ENCODE data around the gene BDP1.

BDP1 gene

GRCh38 chr5:71589903-71590302, 134.5 kb downstream of the BDP1 start:
- no peak overlapping the region for H3K4me3 ChIP-seq (ENCODE audit: low read depth, low read length)
- no peak for DNase-seq (ENCODE audit: low read depth)
- no peak for TF ChIP-seq CTCF (IDR thresholded peaks at IDR 0.05; ENCODE audit: low read depth, low read length)

GRCh38 chr5:71591100-71591499, 135.6 kb downstream of the BDP1 start:
- no peak overlapping the region for H3K4me3 ChIP-seq (ENCODE audit: low read depth, low read length)
- TF ChIP-seq CTCF (IDR thresholded peaks at IDR 0.05; ENCODE audit: low read depth, low read length) (no peak), MAX (IDR thresholded peaks at IDR 0.05; ENCODE audit: low read depth, low read length) (no peak), MYC (IDR thresholded peaks at IDR 0.05; ENCODE audit: low read depth, low read length) (no peak), POLR2A (IDR thresholded peaks at IDR 0.05; ENCODE audit: extremely low read depth, insufficient read length) (no peak)
- DNase-seq (ENCODE audit: low read depth) = no peak

GRCh38 chr5:71596169-71596568, 140.7 kb downstream of the BDP1 start:
- TF ChIP-seq MAX (IDR thresholded peaks at IDR 0.05; ENCODE audit: low read depth, low read length) (no peak), CTCF (IDR thresholded peaks at IDR 0.05; ENCODE audit: low read depth, low read length) (no peak), POLR2A (IDR thresholded peaks at IDR 0.05; ENCODE audit: extremely low read depth, insufficient read length) (no peak), MYC (IDR thresholded peaks at IDR 0.05; ENCODE audit: low read depth, low read length) (no peak)
- no peak overlapping the region for H3K4me3 ChIP-seq (ENCODE audit: low read depth, low read length)
- DNase-seq (ENCODE audit: low read depth) = no peak

- TF ChIP-seq MYC (IDR thresholded peaks at IDR 0.05; ENCODE audit: low read depth, low read length) (no peak), MAX (IDR thresholded peaks at IDR 0.05; ENCODE audit: low read depth, low read length) (no peak), POLR2A (IDR thresholded peaks at IDR 0.05; ENCODE audit: extremely low read depth, insufficient read length) (no peak), CTCF (IDR thresholded peaks at IDR 0.05; ENCODE audit: low read depth, low read length) (no peak)
- no peak for DNase-seq (ENCODE audit: low read depth)
- H3K4me3 ChIP-seq (ENCODE audit: low read depth, low read length) = no peak overlapping the region
These were observed 141.6 kb downstream of the BDP1 start for GRCh38 chr5:71597001-71597400.

GRCh38 chr5:71600783-71601182, 145.3 kb downstream of the BDP1 start:
- TF ChIP-seq CTCF (IDR thresholded peaks at IDR 0.05; ENCODE audit: low read depth, low read length) = no peak
- TF ChIP-seq POLR2A (IDR thresholded peaks at IDR 0.05; ENCODE audit: extremely low read depth, insufficient read length) = no peak
- no peak for TF ChIP-seq MAX (IDR thresholded peaks at IDR 0.05; ENCODE audit: low read depth, low read length)
- TF ChIP-seq MYC (IDR thresholded peaks at IDR 0.05; ENCODE audit: low read depth, low read length) = no peak
- DNase-seq (ENCODE audit: low read depth) = no peak
- no peak overlapping the region for H3K4me3 ChIP-seq (ENCODE audit: low read depth, low read length)

All from NB4 (cell line).